ENCODE results near the gene OTOF. TPM values are rescaled to one million over a fixed set of nuclear protein-coding genes. Genes with fewer than 3 reads are reported as not detected.

OTOF gene
- total and polyA plus RNA-seq, 2 donors (not counting 3 experiments of a cell fraction or from before 2014, with no cell fraction given), result 0.06 to 0.22 TPM

DNA sequence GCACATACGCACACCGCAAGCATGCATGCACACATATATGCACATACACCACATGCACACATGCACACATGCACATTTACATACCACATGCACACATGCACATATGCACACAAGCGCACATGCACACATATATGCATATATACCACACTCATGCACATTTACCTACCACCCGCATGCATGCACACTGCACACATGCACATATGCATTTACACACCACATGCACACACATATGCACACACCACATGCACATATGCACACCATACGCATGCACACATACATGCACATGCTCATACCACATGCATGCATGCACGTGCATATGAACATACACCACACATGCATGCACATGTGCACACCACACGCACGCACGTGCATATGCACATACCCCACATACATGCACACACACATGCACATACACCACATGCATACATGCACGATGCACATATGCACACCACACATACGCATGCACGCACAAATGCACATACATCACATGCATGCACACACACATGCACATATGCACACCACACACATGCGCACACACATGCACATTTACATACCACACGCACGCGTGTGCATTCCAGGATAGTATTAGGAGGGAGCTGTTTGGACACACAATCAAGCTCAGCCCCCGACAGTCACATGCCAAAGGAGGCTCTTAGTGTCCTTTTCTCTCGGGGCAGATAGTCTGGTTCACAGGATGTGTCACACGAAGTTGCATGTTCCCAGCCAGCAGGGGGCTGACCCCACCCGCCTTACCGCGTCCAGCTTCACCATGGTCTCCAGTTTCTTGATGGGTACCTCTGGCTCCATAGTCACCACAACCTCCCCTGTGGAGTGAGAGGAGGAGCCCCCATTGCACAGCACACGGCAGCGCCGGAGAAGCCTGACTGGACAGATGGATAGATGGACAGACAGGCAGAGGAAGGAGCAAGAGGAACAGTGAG lies 5.9 kb downstream of the OTOF start:
- no peak overlapping the region for H3K4me3 ChIP-seq (replicated peaks in 1 of 3; ENCODE audit: insufficient read depth in 1 of 3, low read depth in 1 of 3, low read length in 3 of 3)
- H3K9me1 ChIP-seq (replicated peaks; ENCODE audit: control insufficient read depth, extremely low read depth, insufficient read depth, low read length), result no peaks in the 10 kb centered on the region
- H3K79me2 ChIP-seq (ENCODE audit: control insufficient read depth, insufficient read depth, low read length), result no peaks in the 10 kb centered on the region
- no peaks in the 10 kb centered on the region for H3K4me1 ChIP-seq (ENCODE audit: control insufficient read depth, extremely low read depth, insufficient read depth, low read length)
- H3K36me3 ChIP-seq (ENCODE audit: control insufficient read depth in 2 of 2, extremely low read depth in 1 of 2, insufficient read depth in 2 of 2, low read length in 2 of 2), result no peaks in the 10 kb centered on the region
- H3K4me2 ChIP-seq (ENCODE audit: insufficient read depth, low read length), result no peak overlapping the region
- no peaks in the 10 kb centered on the region for H4K20me1 ChIP-seq (replicated peaks; ENCODE audit: control insufficient read depth, extremely low read depth, insufficient read depth, low read length)
- no peak overlapping the region for H3K27ac ChIP-seq (ENCODE audit: insufficient read depth, low read depth, low read length)
- intact Hi-C loops (cut with micrococcal nuclease), result loop anchor here (1.0 kb wide), 2 partner anchors 83 to 105 kb away; no protein-coding TSS in a partner anchor
- FAIRE-seq, result no peak
- no peak overlapping the region for H2AFZ ChIP-seq (ENCODE audit: low read depth, low read length)
- dilution Hi-C loops (cut with MboI; ENCODE audit: extremely low pct_ligation_motif_present, low sequenced_read_pairs), result no loop called here
- ChIA-PET POLR2A (no interaction called here), CTCF (interaction anchor here (0.8 to 3.5 kb wide), 8 partner anchors 20 to 274 kb away, joined by 3 to 22 read pairs (median 4); no protein-coding TSS in a partner anchor)
- no TSS peak for BruUV-seq (replicated peaks)
- no peak for DNase-seq (ENCODE audit: low read depth, low spot score)
- H3K27me3 ChIP-seq (ENCODE audit: control insufficient read depth in 2 of 2, insufficient read depth in 2 of 2, low read length in 2 of 2), result no peaks in the 10 kb centered on the region
- TF ChIP-seq JUN (IDR thresholded peaks at IDR 0.05; ENCODE audit: borderline replicate concordance, insufficient read depth, insufficient read length, low read depth), result no peak
- TF ChIP-seq EZH2 (IDR thresholded peaks at IDR 0.05; ENCODE audit: borderline replicate concordance, low read depth, low read length, severe bottlenecking), result no peak
- no peak for TF ChIP-seq POLR2A (IDR thresholded peaks at IDR 0.05; ENCODE audit: low read depth, low read length)
- no peak for TF ChIP-seq FOS (IDR thresholded peaks at IDR 0.05; ENCODE audit: borderline replicate concordance, insufficient read depth, low read length)
- TF ChIP-seq, protein P1, sequence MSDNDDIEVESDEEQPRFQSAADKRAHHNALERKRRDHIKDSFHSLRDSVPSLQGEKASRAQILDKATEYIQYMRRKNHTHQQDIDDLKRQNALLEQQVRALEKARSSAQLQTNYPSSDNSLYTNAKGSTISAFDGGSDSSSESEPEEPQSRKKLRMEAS (IDR thresholded peaks at IDR 0.05; ENCODE audit: insufficient read depth, insufficient read length), result peak; percentile 7
- TF ChIP-seq, protein P2, sequence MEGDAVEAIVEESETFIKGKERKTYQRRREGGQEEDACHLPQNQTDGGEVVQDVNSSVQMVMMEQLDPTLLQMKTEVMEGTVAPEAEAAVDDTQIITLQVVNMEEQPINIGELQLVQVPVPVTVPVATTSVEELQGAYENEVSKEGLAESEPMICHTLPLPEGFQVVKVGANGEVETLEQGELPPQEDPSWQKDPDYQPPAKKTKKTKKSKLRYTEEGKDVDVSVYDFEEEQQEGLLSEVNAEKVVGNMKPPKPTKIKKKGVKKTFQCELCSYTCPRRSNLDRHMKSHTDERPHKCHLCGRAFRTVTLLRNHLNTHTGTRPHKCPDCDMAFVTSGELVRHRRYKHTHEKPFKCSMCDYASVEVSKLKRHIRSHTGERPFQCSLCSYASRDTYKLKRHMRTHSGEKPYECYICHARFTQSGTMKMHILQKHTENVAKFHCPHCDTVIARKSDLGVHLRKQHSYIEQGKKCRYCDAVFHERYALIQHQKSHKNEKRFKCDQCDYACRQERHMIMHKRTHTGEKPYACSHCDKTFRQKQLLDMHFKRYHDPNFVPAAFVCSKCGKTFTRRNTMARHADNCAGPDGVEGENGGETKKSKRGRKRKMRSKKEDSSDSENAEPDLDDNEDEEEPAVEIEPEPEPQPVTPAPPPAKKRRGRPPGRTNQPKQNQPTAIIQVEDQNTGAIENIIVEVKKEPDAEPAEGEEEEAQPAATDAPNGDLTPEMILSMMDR (IDR thresholded peaks at IDR 0.05; ENCODE audit: extremely low read depth in 1 of 2, insufficient read depth in 1 of 2, low read depth in 1 of 2, low read length in 2 of 2), result peak in 1 of 2 donors; percentile 7
- TF ChIP-seq POLR2AphosphoS5 (IDR thresholded peaks at IDR 0.05; ENCODE audit: insufficient read depth, low read depth, low read length), result no peak
- no peak for TF ChIP-seq GATA2 (IDR thresholded peaks at IDR 0.05; ENCODE audit: insufficient read depth, insufficient read length, low read depth, low read length)
- TF ChIP-seq MYC (IDR thresholded peaks at IDR 0.05; ENCODE audit: low read depth, low read length), result no peak
- H3K9ac ChIP-seq (replicated peaks; ENCODE audit: extremely low read depth, insufficient read depth, low read length), result no peak overlapping the region
- H3K9me3 ChIP-seq (replicated peaks; ENCODE audit: control insufficient read depth, insufficient read depth, low read length), result no peaks in the 10 kb centered on the region

Data from endothelial cell of umbilical vein (primary cell).